Fibroblast of lung (primary cell): ENCODE data around the gene ZNF283.

Source experiments
- CTCF ChIP-seq, 2 donors: IDR thresholded peaks in 1 of 2; conservative IDR thresholded peaks in 1 of 2; 1 replicate in 1 of 2; 2 replicates in 1 of 2; pipeline ENCODE4 v1.5.1; 2011 to 2012; ENCODE audit warnings: low read length in 2 of 2, control low read depth in 1 of 2, inconsistent platforms in 1 of 2, low read depth in 1 of 2, mild to moderate bottlenecking in 1 of 2
- EZH2 ChIP-seq: IDR thresholded peaks from 2 replicates; pipeline ENCODE4 v1.5.1; 2012; ENCODE audit warnings: low read length, control low read depth, mild to moderate bottlenecking; ENCODE audit errors: missing control alignments

GRCh38 chr19:43842007-43842406 is 14.9 kb downstream of the ZNF283 start:
- no peak for TF ChIP-seq CTCF (conservative IDR thresholded peaks at IDR 0.05 in 1 of 2, IDR thresholded peaks at IDR 0.05 in 1 of 2; ENCODE audit: low read depth in 1 of 2, low read length in 2 of 2)
- TF ChIP-seq EZH2 = no peak
